AG20443 (cell line): Measurements from ENCODE around the gene TM9SF2.

Experiments
- DNase-seq: peaks from one replicate; pipeline ENCODE4 v3.0.0; 2012; ENCODE audit warnings: low spot score, mixed read lengths

TM9SF2 gene

DNA sequence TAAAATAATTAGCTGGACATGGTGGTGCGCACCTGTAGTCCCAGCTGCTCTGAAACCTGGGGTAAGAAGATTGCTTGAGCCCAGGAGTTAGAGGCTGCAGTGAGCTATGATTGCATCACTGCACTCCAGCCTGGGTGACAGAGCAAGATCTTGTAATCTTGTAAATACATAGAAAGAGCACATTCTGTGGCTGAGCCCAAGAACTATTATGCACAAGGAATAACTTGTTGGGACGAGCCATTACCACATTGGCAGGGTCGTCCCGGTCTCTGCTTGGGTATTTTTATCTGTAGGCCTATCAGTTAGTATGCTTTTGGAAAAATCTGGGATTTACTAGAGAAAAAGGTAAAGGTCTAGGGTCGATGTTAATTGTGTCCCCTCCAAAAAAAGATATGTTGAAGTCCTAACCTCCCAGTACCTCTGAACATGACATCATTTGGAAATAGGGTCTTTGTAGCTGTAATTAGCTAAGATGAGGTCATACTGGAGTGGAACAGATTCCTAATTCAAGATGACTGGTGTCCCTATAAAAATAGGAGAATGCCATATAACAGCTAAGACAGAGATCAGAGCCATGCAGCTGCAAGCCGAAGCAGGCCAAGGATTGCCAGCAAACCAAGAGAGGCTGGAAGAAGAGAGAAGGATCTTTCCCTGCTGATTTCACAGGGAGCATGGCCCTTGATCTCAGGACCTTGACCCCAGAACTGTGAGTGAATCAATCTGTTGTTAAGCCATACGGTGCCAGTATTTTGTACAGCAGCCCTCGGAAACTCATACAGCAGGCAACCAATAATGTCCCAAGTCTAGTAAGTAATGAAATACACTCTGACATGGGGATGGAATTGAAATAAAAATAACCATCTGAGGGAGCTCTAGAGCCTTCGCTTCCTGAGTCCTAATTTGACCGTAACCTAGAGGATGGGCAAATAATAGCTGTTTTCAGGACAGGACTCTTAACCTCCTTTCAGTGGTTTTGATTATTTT is 77.0 kb downstream of the TM9SF2 start:
- DNase-seq: peak; percentile 32

DNA sequence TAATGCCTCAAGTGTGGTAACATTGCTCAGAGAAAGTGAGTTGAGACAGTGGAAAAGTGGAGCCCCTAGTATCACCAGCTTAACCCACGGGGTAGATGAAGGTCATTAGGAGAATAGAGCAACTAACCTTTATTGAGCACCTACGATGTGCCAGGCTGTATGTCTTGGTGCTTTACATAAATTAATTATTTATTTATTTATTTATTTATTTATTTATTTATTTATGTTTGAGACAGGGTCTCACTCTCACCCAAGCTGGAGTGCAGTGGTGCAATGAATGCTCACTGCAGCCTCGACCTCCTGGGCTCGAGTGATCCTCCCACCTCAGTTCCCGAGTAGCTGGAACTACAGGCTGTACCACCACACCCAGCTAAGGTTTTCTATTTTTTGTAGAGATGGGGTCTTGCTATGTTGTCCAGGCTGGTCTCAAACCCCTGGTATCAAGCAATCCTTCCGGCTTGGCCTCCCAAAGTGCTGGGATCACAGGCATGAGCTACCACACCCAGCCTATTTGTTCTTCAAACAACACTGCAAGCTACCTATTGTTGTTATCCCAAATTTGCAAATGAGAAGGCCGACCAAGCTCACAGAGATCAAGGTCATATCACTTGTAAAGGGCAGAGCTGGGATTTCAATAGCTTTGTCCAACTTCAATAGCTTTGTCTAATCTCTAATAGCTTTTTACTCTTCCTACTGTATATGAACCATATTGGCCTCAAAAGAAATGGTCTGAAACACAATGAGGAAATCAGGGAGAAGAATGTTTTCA is 79.4 kb downstream of the TM9SF2 start:
- DNase-seq: no peak

DNA sequence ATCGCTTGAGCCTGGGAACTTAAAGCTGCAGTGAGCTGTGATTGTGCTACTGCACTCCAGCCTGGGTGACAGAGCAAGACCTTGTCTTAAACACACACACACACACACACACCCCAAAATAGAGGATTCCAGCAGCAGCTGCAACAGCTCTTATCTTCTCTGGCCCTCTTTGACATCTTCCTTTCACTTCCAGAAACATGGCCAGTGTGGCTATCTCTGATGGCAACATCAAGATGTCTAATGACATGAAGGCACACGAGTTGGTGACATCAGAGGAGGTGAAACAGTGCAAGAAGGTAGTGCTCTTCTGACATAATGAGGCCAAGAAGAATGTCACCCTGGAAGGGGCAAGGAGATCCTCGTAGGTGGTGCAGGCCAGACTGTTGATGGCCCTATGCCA is 81.2 kb downstream of the TM9SF2 start:
- no peak for DNase-seq

DNA sequence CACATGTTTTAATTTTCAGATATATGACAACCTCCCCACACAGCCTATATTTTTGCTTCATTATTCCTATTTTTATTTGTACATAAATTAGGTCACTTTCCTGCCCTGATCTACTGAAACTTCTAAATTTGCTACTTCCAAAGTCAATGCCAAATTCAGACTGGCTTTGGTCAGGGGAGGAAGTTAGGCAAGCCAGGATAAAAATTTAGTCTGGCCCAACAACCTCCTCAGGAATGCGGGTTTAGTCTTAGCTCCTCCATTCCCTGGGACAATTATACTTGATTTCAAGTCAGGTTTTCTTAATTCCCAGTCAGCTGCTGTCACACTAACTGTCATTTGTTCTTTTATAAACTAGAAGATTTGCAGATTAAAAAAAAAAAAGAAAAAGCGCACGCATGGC is 84.3 kb downstream of the TM9SF2 start:
- DNase-seq: peak; percentile 53

DNA sequence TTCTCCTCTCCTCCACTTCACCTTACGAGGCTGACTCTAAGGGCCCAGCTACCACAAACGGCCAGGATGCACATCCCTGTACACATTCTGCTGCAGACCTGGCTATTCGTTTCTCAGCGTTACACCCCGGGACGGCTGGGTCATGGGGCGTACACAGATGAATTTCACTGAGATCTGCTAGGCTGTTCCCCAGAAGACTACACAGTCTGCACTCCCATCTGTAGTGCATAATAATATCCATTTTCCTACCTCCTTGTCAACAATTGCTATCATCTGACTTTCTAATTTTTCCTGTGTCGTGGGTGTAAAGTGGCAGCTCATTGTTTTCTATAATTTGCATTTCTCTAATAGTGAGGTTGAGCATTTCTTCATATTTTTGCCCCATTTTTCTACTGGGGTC is 85.7 kb downstream of the TM9SF2 start:
- no peak for DNase-seq

DNA sequence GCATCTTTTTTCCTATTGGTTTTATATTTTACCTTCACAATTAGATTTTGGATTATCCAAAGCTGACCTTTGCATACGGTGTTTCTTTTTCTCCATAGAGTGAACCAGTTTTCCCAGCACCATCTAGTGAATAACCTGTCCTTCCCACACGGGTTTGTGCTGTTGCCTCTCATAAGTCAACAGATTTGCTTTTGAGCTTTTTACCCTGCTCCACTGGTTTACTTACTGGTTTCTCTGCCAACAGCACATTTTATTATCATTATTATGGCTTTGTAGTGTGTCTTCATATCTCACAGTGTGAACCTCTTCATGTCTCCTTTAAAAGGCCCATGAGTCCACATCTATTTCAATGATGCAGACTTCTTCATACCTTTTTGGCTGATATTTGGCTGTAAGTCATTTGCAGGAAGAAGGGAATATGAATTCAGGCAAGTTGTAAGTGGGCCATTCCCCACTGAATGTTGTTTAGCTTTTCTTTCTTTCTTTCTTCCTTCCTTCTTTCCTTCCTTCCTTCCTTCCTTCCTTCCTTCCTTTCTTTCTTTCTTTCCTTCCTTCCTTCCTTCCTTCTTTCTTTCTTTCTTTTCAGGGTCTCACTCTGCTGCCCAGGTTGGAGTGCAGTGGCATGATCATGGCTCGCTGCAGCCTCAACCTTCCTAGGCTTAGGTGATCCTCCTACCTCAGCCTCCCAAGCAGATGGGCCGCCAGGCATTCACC is 86.8 kb downstream of the TM9SF2 start:
- no peak for DNase-seq

DNA sequence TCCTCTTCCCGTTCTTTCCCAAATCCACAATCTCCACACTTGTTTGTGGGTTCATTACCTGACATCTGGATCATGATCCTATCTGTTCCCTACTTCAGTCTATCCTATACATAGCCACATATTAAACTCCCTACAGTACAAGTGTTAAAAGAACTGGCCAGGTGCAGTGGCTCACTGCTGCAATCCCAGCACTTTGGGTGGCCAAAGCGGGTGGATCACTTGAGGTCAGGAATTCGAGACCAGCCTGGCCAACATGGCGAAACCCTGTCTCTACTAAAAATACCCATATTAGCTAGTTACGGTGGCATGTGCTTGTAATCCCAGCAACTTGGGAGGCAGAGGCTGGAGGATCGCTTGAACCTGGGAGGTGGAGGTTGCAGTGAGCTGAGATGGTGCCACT is 88.3 kb downstream of the TM9SF2 start:
- DNase-seq: no peak

DNA sequence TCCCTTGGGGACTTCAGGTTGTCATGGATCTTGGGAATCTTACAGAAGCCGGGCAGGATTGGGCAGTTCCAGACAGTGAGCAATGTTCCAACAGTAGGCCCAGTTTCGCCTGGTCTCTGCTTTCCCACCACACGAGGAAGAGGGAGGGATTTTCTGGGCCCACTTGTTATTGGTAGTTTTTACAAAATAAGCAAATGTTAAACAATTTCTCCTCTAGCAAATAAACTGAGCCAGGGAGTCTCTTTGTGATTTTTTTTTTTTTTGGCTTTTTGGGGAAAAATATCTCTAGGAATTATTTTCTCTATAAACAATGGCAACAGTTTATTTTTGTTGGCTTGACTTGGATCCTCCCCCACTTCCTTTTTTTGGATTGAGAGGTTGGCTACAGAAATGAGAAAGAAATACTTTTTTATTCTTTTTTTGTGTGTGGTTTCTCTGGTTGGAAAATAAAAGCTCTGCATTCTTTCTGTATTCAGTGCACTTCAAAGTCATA is 89.3 kb downstream of the TM9SF2 start:
- DNase-seq: peak; percentile 44

DNA sequence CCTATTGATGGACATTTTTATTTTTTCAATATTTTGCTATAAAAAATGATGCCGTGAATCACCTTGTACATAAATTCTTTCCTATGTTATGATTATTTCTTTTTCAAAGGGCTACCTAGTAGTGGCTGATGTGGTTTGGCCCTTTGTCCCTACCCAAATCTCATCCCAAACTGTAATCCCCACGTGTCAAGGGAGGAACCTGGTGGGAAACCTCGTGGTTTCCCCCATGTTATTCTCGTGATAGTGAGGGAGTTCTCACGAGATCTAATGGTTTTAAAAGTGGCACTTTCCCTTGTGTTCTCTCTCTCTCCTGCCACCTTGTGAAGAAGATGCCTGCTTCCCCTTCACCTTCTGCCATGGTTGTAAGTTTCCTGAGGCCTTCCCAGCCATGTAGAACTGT is 94.9 kb downstream of the TM9SF2 start:
- no peak for DNase-seq

DNA sequence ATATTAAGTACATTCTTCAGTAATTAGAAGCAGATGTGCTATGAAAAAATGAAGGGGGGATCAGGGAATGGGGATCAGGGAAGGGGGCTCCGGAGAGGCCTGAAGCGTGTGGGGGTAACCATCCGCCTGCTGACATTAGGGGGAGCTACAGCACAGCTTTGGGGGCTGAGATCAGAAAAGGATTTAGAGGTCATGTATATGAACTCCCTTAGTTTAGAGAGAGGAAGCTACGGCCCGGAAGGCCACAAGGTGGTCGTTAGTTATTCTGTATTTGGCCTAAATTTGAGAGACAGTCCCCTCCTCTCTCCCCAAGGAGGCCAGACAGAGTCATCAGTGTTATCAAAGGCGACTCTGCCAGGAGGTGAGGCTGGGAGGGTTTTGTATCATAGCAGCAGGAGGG is 99.0 kb downstream of the TM9SF2 start:
- DNase-seq: no peak

DNA sequence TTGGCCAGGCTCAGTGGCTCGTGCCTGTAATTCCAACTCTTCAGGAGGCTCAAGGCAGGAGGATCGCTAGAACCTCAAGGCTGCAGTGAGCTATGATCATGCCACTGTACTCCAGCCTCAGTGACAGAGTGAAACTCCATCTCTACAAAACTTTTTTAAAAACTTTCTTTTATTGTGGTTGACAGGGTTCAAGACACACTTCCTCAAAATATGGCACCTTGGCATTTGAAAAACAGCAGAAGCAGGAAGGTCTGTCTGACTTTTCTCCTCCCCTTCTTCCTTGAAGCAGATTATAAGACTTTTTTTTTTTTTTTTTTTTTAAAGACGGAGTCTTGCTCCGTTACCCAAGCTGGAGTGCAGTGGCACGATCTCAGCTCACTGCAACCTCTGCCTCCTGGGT is 100.3 kb downstream of the TM9SF2 start:
- no peak for DNase-seq

DNA sequence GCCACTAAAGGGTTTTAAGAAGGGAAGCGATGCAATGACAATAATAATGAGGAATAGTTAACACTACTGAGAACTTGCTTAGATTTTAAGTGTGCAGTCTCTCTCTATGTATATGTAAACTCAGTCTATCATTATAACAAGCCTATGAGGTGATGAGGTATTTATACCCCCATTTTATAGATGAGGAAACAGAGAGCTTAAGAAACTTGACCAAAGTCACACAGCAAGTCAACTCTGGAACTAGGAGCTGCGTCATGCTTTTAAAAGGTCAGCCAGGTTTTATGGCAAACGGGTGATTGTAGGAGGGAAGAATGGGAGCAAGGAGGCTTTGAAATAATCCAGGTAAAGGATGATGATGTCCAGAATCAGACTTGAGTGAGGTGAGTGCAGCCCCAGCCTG is 103.4 kb downstream of the TM9SF2 start:
- DNase-seq: no peak

DNA sequence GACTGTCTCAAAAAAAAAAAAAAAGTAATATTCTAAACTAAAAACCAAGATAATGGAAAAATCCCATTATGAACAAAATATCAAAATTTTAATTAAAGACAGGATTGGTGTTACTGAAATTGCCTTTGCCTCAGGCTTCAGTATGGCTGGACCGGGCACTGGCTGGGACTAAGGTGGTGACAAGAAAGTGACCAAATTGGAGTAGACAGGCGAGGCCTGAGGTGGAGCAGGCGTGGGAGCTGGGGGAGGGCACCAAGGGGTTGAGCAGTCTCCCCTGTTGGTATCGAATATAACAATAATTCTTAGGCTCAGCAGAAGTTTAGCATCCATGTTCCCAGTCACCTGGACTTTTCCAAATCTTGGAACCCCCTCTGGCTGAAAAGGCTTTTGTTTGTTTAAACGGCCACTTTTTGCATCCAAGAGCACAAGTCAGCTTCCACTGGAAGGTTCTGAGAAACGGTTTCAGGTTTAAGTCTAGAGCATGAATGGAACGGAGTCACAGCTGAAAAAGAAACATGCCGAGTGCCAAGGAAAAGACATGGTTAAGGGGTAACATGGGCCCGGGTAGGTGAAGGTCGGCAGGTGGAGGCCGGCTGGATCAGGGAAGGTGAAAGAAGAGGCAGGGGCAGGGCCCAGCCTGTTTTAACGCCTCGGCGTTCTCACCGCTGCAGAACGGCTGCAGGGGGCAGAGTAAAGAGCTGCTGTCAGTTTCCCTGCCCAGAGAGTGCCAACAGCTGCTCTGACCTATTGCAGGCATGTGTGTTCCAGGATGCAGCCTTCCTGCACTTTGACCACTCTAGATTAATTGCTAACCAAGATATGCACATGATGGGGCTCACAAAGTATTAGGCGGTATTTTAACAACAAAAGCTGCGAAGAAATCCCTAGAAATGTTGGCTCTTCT is 104.4 kb downstream of the TM9SF2 start:
- DNase-seq: peak; percentile 61

DNA sequence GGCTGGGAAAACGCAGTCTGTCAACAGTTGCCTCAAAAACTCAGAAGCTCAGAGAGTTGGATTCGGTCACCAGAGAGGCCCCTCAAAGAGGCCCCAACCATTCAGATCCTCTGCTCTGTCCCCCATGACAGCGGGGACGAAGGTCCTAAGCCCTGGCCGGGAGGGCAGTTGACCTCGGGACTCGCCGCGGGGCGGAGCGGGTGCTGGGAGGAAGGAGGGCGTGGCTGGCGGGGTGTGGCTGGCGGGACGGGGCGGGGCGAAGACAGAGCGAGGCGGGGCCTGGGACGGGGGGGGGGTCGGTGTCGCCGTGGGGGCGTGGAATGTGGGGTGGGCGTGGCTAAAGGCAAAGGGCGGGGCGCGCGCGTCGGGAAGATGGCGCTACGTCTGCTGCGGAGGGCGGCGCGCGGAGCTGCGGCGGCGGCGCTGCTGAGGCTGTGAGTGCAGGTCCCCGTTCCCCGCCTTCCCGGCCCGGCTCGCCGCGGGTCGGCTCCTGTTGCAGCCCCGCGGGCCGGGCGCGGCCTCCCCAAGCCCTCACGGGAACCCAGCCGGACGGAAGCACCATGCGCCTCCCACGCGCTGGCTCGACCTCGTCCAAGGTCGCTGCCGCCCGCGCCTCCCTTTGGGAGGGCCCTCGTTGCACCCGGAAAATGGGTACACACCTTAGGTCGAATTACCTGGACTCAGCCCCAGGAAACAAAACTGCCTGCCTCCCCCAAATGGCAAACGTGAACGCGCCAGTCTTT is 105.2 kb downstream of the TM9SF2 start, which contains the start of gene CLYBL:
CLYBL (plus strand) TSS at position 367 of the 743 bp plus-strand sequence.
- DNase-seq: peak; percentile 99

DNA sequence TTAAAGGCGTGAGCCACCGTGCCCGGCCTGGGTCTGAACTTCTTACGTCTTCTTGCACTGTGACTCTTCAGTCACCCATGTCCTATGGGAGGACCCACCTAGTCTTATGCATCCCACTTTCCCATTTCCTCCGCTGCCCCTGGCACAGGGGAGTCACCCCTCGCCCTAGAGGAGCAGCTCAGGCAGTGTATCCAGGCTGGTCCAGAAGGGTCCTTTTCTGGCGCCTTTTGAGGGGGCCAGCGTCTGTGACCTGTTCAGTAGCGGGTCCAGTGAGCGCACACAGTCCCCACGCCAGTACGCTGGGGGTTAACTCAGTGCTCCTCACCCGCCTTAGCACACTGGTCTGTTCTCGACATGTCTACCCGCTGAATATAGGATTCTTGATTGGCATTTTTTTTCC is 107.1 kb downstream of the TM9SF2 start:
- DNase-seq: no peak

DNA sequence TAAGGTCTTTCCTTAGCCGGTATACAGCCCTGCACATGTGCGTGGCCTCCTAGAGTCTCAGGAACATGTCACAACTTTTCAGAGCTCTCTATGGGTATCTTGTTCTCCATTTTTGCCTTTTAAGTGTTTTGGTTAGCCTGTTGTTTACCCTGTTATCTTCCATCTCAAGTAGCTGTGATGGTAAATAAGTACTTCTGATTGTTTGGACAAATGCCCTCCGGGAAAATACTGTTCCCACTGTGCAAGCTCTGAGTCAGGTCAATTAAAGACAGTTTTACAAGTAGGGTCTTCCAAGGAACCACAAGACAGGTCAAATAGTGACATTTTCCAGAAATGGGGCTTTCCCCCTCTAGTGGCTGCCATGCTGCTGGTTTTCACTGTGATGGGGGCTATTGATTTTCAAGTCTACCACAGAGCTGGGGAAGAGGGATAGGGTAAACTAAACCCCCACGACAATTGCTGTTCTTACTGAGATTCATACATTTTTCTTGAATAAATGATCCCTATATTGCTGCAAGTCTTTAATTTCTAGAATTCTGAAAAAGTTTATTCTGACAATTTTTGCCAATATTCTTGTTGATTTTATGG is 109.5 kb downstream of the TM9SF2 start:
- no peak for DNase-seq
